GM19438 (cell line): Measurements from ENCODE around the gene CROCC2.

Experiments
- ATAC-seq: cut with Tn5 transposase; IDR thresholded peaks from one replicate; pipeline ENCODE4 v1.9.1; 2021; ENCODE audit warnings: low read depth; ENCODE audit not compliant: unreplicated experiment

CROCC2 gene

DNA sequence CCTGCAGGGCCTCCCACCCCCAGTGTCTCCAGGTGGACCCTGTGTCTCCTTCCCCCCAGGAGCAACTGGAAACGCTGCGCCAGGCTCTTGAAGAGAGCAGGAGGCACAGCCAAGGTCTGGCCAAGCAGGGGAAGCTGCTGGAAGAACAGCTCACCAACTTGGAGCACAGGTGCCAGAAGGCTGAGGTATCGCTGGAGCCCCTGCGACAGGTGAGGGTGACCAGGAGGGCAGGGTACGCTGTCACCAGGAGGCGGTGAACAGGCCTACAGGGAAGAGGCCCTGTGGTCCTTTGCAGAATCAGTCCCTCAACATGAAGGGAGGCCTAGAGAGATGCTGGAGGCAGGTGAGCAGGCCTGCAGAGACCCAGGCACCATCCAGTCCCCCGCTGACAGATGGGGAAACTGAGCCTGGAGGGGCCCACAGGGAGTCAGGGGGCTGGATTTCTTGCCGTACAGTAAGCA is 76.7 kb downstream of the CROCC2 start:
- no peak for ATAC-seq

- ATAC-seq: no peak
Measured at GRCh38 chr2:240983361-240983995, 77.3 kb downstream of the CROCC2 start.

DNA sequence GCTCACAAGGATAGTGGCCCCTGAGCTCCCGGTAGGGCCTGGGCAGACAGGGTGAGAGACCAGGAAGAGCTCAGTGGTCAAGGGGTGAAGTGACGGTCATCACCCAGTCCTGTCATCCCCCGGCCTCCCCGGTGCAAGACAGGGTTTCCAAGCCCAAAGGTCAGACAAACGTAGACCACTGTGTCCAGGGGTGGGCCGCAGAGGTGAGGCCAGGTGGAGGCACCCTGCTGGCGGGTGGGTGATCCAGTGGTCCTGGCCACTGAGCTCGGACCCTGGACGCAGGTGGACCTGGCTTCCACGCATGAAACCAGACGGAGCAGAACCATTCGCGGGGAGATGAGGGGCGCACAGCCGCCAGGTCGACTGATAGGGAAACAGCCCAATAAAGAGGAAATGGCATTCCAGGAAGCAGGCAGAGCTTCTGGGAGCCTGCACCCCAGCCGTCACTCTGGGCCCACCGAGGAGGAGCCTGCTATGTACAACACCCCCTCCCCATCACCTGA is 77.9 kb downstream of the CROCC2 start:
- ATAC-seq: no peak

- ATAC-seq: no peak
Measured at GRCh38 chr2:240985881-240986786, 80.0 kb downstream of the CROCC2 start.

DNA sequence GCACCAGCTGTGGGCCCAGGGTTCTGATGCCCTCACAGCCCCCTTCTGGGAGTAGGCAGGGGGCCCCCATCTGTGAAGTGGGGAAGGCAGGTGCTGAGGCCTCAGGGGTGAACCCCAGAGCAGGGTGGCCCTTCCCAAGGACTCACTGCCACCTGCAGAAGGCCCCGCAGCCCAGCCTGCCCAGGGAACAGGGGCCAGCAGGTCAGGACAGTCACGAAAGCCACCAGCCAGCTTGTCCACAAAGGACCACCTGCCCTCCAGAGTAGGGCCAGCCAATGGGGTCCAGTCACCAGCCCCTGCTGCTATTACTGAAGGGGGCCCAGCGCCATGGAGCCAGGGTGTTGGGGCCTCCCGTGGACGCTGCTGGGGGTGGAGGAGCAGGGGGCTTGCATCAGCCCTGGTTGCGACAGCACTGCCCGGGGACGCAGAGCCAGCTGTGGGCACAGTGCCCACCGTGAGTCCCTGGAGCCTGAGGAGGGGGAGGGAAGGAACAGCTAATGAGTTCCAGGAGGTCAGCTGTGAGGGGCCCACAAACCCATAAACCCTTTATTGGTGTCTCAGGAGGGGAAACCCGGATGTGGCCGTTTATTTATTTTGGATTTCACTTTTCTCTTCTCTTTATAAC is 80.8 kb downstream of the CROCC2 start:
- ATAC-seq: no peak

DNA sequence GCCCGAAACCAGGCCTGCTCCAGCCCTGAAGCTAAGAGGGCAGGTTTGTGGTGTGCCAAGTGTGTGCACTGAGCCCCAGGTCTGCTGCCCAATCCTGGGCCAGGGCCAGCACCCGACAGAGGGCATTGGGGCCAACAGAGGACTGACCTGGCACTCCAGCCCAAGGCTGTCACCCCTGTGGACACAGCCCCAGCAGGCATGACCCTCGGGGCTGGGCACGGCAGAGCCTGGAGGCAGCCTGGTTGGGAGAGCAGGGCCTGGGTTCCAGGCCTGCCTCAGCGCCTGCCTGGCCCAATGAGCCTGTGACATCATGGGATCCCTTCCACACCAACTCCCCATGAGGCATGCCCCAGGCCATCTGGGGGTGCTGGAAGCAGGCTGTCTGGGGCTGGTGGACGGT is 81.5 kb downstream of the CROCC2 start:
- ATAC-seq: no peak

- no peak for ATAC-seq
Measured at GRCh38 chr2:240988146-240988545, 82.0 kb downstream of the CROCC2 start.

DNA sequence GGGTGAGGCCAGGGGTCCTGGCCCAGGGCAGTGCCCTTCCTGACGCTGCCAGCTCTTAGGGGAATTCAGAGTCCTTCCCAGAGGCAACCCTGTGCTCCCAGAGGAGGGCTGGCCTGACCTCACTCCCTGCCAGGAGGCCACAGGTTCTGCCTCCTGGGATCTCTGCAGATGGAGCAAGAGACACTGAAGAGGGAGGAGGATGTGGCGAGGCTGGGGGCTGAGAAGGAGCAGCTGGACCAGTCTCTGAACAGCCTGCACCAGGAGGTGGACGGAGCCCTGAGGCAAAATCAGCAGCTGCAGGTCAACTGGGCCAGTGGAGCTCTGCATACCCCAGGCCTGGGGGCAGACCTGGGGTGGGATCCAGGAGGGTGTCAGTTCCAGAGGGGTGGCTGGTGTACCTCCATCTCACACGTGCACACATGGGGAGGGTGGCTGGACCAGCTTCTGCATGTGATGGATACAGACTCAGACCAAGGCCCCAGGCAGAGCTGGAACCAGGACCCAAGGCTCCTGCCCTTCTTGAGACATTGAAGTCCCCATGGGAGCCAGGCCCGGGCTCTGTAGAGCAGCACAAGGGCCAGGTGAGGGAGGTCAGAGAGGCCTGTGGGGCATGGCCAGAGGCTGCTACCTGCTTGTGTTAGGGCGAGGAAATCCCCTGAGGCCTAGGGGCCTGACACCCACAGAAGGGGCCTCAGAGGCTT is 82.6 kb downstream of the CROCC2 start:
- no peak for ATAC-seq

DNA sequence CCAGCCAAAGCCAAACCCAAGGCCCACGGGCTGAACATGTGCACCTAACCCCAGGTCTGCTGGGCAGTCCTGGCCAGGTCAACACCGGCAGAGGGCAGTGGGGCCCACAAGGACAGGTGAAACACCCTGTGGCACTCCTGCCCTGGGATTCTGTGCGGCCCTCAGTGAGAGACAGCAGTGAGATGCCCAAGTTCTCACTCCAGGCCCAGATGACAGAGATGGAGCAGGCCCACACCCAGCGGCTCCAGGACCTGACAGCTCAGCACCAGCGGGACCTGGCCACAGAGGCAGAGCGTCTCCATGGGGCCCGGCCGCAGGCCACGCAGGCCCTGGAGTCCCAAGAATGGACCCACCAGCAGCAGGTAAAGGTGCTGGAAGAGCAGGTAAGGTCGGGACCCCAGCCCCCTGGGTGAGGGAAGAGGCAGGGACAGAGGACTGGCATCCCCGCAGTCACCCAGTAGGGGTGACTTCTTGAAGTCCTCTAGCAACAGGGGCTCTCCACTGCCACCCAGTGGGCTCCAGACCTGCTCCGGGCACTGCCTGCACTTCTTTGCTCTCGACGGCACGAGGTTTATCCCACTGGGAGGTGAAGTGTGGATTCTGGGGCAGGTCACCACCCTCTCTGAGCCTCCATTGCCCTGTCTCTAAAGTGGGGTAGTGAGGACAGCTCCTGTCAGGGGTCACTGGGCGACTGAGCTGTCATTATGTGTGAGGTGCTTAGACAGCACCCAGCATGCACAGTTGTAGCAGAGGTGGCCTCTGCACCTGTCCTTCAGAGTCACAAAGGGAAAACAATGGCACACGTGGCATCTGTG is 83.5 kb downstream of the CROCC2 start:
- no peak for ATAC-seq

DNA sequence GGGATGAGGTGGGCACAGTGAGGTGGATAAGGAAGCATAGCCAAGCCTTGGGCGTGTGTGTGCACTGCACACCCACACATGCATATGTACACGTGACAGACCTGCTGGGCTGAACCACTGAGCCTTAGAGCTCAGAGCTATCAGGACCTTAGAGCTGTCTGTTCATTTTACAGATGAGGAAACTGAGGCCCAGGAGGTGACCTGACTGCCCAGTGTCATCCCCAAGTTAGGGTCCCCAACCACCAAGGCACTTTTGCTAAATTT is 84.1 kb downstream of the CROCC2 start:
- ATAC-seq: no peak

GRCh38 chr2:240990726-240991377 is 84.7 kb downstream of the CROCC2 start:
- no peak for ATAC-seq

GRCh38 chr2:240991378-240992263 is 85.5 kb downstream of the CROCC2 start:
- no peak for ATAC-seq

DNA sequence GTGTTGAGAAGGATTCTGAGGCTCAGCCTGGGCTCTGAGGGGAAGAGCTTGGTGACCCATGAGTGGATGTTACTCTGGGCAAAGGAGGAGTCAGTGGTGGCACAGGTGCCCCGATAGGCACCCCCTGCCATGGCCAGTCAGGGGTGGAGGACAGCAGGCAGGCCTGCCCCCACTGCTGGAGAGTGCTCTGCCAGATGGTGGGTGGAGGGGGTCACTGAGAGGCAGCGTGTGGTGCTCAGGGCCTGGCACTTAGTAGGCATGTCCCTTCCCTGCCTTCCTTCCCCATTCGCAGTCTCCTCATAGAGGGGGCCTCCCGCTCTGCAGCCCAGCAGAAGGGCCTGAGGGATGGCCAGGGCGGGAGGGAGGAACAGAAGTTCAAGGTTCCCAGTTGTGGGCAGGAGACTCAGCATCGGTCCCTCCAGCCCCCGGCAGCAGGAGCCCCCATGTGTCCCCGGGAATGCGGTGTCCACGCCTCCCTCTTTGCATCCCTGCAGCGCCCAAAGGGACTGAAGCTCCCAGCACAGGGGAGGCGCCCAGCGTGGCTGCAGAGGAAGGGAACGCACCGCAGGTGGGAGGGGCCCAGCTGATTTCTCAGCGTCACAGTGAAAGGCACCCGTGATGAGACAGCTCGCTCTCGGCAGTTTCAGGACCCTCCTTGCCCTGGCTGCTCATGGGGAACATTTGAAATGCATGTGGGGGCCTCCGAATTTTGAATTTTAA is 86.6 kb downstream of the CROCC2 start:
- no peak for ATAC-seq

GRCh38 chr2:240993446-240994170 is 87.5 kb downstream of the CROCC2 start:
- ATAC-seq: no peak

DNA sequence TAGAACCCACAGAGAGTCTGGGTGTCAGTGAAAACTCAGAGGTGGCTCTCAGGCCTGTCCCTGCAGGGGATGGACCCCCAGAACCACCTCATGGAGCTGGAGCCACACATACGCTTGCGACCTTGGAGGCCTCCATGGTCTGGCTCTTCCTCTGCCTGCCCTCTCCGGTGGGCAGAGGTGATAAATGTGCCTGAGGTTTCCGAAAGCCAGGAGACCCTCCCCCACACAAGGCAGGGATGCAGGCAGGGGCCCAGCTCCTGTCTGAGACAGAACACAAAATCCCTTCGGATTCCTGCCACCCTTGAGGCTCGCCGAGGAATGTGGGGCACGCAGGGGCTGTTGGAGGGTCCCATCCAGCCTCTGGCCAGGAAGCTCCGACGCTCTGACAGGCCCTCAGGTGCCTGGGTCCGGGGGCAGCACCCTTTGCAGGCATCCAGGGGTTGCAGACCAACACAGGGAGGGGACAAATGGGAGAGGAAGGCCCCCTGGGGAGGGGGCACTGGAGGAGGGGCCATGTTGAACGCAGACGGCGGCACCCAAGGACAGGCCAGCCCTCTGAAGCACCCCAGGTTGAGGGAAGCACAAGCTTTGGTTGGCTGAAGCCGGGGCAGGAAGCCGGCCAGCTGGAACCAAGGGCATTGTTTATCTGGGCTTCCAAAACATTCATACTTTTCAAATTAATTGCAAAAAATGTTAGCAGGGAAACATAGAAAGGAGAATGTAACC is 88.2 kb downstream of the CROCC2 start:
- no peak for ATAC-seq
